SK-N-DZ (cell line): ENCODE measurements around the gene GYG1.
A peak's percentile ranks its signal among the peaks of the same experiment; 100 is the strongest.
"Not testable (repeated sequence)": the region's sequence is repeated elsewhere in the genome, so short reads cannot be mapped to it uniquely, and the experiment has no call there.

Experiments
- DNase-seq: peaks from one replicate; pipeline ENCODE4 v3.0.0-alpha.2; 2015; ENCODE audit warnings: low spot score

The GYG1 gene

DNA sequence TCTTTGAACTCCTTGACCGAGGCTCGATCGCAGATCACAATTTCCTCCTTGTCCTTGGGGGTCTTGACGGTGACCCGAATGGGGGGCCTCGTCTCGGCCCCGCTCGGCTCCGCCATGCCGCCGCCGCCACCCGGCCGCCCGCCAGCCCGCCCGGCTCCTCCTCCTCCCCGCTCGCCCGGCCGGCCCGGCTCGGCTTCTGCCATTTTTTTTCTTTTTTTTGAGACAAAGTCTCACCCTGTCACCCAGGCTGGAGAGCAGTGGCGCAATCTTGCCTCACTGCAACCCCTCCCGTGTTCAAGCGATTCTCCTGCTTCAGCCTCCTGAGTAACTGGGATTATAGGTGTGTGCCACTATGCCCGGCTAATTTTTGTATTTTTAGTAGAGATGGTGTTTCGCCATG lies 3.8 kb upstream of the GYG1 start:
- DNase-seq, result not testable (repeated sequence)

- no peak for DNase-seq
Observed at GRCh38 chr3:148990236-148990635, 1.1 kb upstream of the GYG1 start.

DNA sequence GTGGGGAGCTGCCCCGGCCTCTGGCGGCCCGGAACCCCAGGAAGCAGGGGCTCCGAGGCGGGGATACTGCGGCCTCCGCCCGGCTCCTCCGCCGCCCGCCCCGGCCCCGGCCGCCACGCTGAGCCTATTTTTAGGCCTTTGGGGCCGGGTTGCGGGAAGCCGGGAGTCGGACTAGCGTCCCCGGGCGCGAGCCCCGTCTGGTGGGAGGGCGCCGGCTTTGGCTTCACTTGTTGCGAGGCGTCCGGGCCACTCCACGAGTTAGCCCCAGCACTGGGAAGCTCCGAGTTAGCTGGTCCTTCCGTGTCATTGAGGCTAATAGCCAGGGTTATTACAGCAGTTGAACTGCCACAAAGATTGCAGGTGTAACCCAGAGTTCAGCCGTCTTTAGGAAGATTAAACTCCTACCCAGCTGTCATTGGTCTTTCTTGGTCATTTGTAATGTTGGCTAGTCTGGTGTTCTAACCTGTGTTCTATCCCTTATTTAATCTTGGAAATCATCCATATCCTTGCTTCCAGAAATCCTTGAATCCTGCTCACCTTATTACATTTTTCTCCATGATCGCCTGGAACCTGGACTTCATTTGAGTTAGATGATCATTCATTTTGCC lies 791 bp downstream of the GYG1 start:
- peak; percentile 43 for DNase-seq

DNA sequence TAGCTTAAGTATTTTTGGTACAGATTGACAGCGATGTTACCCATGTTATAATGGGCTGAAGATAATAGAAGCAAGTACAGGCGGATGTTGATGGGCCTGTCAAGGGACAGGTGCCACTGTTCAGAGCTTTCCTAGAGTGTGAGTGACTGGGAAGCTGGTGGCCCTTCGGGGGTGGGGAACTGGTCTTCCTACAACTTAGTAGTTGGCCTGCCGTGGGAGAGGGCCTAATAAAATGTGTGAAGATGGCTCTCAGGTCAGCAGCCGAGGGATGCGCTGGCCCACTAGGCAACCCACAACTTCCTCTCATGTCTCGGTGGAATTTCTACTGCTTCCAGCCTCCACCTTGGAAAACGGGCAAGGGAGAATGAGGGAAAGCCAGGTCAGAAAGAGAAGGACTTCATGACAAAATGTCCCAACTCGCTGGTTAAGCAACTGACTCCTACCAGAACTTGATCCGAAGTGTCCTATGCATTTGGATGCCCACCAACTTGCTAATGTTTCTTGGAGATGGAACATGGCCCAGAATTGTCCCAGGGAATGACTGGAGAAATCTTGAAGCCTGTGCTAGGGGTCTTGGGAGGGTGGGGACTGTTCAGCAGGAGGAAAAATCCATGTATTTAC lies 1.4 kb downstream of the GYG1 start:
- no peak for DNase-seq

- DNase-seq, result no peak
Observed at GRCh38 chr3:148997623-148998022, 6.3 kb downstream of the GYG1 start.

DNA sequence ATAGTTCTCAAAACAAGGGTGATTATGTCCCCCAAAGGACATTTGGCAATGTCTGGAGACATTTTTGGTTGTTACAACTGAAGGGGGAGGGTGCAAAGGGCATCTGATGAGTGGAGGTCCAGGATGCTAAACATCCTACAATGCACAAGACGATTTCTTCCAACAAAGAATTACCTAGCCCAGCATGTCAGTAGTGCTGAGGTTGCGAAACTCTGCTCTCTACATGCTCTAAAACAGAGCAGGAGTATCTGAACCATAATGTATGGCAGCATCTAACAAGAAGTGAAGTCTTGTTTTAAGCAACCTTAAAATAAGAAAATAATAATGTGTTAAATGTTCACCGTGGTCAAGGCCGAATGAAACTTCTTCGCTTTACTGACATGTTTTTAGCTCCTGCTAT lies 7.0 kb downstream of the GYG1 start:
- no peak for DNase-seq

GRCh38 chr3:148998715-148999423 lies 7.5 kb downstream of the GYG1 start:
- DNase-seq, result no peak

DNA sequence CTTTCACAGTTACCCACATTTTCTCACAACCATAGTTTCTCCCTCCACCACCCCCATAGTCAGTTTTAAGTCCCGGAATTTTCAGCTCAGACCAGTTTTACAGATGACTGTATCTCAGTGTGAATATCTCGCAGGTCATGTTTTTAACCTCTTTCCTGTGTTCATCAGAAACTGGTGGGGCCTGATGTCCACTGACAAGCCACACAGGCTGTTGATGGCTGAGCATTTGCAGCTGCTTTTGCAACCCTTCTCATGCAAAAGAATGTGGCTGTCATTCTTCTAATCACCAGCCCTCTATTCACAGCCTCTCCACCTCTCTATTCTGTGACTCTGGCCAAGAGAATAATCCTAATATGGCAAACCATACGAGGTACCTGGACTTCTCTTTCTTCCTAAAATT lies 8.5 kb downstream of the GYG1 start:
- no peak for DNase-seq

- no peak for DNase-seq
Observed at GRCh38 chr3:149000206-149000745, 8.9 kb downstream of the GYG1 start.

- DNase-seq, result no peak
Observed at GRCh38 chr3:149001727-149002126, 10.4 kb downstream of the GYG1 start.

- no peak for DNase-seq
Observed at GRCh38 chr3:149003653-149004305, 12.4 kb downstream of the GYG1 start.

DNA sequence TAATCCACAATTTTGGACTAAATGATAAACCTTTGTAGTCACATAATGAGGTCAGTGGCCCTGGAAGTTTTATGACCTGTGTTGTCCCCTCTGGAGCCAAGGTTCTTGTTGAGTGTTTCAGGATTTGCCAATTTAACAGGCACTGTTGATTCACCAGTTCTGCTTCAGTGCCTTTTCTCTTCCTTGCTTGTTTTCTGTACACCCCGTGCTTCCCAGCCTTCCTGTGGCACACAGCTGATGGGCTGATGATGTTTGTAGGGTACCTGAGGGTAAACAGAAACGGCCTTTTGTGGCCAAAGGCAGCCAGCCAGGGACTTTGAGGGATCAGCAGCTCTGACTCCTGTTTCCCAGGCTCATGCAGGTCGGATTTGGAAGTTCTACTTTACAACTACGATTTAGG lies 13.3 kb downstream of the GYG1 start:
- no peak for DNase-seq

DNA sequence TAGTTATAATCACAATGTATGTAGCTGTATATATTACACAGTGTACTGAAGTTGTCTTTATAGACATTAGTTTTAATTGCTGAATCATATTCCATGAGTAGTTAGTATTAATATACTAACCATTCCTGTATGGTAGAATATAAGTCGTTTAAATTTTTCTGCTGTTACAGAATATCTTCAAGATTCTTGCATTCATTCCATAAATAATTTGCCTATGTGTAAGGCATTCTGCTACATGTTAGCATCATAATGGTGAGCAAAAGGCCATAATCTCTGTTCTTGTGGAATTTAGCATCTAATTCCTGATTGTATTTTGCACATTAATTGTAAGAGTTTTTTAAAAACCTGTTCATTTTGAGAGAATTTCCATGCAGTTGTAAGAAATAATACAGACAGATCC lies 14.1 kb downstream of the GYG1 start:
- DNase-seq, result no peak

GRCh38 chr3:149007567-149008257 lies 16.4 kb downstream of the GYG1 start:
- no peak for DNase-seq

- no peak for DNase-seq
Observed at GRCh38 chr3:149009732-149010131, 18.4 kb downstream of the GYG1 start.

GRCh38 chr3:149010504-149010951 lies 19.2 kb downstream of the GYG1 start:
- no peak for DNase-seq

- DNase-seq, result no peak
Observed at GRCh38 chr3:149010966-149011365, 19.6 kb downstream of the GYG1 start.

- DNase-seq, result no peak
Observed at GRCh38 chr3:149011676-149012075, 20.3 kb downstream of the GYG1 start.

DNA sequence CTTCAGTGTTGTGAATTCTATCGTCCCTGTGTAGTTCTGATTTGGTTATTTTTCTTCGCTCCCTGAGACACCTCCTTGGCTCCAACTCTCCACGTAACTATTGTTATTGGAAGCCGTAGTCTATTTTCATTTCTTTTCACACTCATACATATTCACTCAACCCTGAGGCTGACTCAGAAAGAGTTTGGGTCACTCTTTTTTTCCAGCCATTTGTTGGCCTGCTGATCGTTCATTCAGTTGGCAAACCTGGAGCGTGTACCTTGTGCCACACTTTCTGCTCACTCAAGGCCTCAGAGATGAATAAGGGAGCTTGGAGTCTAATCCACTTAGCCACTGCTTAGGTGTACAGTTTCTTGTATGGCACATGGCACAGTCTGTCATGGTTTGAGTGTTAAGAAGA lies 22.4 kb downstream of the GYG1 start:
- DNase-seq, result no peak

DNA sequence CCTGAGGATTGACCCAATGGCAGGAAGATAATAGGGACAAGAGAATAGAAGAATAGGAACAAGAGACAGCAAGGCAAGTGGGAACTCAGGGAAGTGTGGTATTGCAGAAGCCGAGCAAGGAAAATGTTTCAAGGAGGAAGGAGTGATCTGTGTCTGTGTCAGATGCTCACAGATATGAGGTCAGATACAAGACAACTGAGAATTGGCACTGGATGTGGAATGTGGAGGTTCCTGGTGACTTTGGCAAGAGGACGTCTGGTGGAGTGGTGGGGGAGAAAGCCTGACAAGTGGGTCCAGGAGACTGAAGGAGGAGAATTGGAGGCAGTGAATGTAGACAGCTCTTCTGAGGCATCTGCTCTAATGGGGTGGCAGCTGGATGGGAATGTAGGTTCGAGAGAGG lies 24.1 kb downstream of the GYG1 start:
- DNase-seq, result no peak

- no peak for DNase-seq
Observed at GRCh38 chr3:149016242-149016641, 24.9 kb downstream of the GYG1 start.
